ACHN (cell line): Measurements from ENCODE around the gene RBM4B.

Experiments
- DNase-seq: peaks from one replicate; pipeline ENCODE4 v3.0.0-alpha.2; 2015
- in situ Hi-C: cut with HindIII; loops from 2 replicates; pipeline ENCODE4 v1.10.0; 2017; ENCODE audit warnings: low sequenced_read_pairs, low pct_ligation_motif_present, low pct_unique_long_range_greater_than_20kb

RBM4B gene

GRCh38 chr11:66710384-66710930 is 32.8 kb upstream of the RBM4B start:
- DNase-seq: no peak
- in situ Hi-C loops: no loop called here

- in situ Hi-C loops: no loop called here
- DNase-seq: no peak
Observed at GRCh38 chr11:66708701-66709100, 31.0 kb upstream of the RBM4B start.

- DNase-seq: no peak
- in situ Hi-C loops: no loop called here
Observed at GRCh38 chr11:66708094-66708493, 30.4 kb upstream of the RBM4B start.

- in situ Hi-C loops: no loop called here
Observed at GRCh38 chr11:66707486-66707885, 29.8 kb upstream of the RBM4B start.

GRCh38 chr11:66706989-66707388 is 29.3 kb upstream of the RBM4B start:
- no peak for DNase-seq
- in situ Hi-C loops: no loop called here

More at GRCh38 chr11:66707486-66707885, 29.8 kb upstream of the RBM4B start:
- no peak for DNase-seq

- no peak for DNase-seq
- in situ Hi-C loops: no loop called here
Observed at GRCh38 chr11:66705587-66706335, 28.1 kb upstream of the RBM4B start.

GRCh38 chr11:66704659-66705360 is 27.1 kb upstream of the RBM4B start:
- in situ Hi-C loops: no loop called here
- no peak for DNase-seq

- in situ Hi-C loops: no loop called here
Observed at GRCh38 chr11:66701432-66702240, 23.9 kb upstream of the RBM4B start.

GRCh38 chr11:66700742-66701141 is 23.1 kb upstream of the RBM4B start:
- in situ Hi-C loops: no loop called here
- DNase-seq: no peak

More at GRCh38 chr11:66701432-66702240, 23.9 kb upstream of the RBM4B start:
- no peak for DNase-seq

GRCh38 chr11:66700337-66700736 is 22.6 kb upstream of the RBM4B start:
- in situ Hi-C loops: no loop called here
- no peak for DNase-seq

- in situ Hi-C loops: loop anchor here (25.0 kb wide), 1 partner anchor 286 kb away; the partner anchor contains the start of gene NPAS4
- no peak for DNase-seq
Observed at GRCh38 chr11:66698491-66698890, 20.8 kb upstream of the RBM4B start.

GRCh38 chr11:66697988-66698387 is 20.3 kb upstream of the RBM4B start:
- no peak for DNase-seq
- in situ Hi-C loops: loop anchor here (25.0 kb wide), 1 partner anchor 286 kb away; the partner anchor contains the start of gene NPAS4

- DNase-seq: no peak
- in situ Hi-C loops: loop anchor here (25.0 kb wide), 1 partner anchor 284 kb away; the partner anchor contains the start of gene NPAS4
Observed at GRCh38 chr11:66696146-66696545, 18.5 kb upstream of the RBM4B start.

- in situ Hi-C loops: loop anchor here (25.0 kb wide), 1 partner anchor 282 kb away; the partner anchor contains the start of gene NPAS4
- peak; percentile 94 for DNase-seq
Observed at GRCh38 chr11:66694732-66695207, 17.1 kb upstream of the RBM4B start.

GRCh38 chr11:66694056-66694410 is 16.3 kb upstream of the RBM4B start:
- in situ Hi-C loops: loop anchor here (25.0 kb wide), 1 partner anchor 282 kb away; the partner anchor contains the start of gene NPAS4
- no peak for DNase-seq

- in situ Hi-C loops: loop anchor here (25.0 kb wide), 1 partner anchor 281 kb away; the partner anchor contains the start of gene NPAS4
- no peak for DNase-seq
Observed at GRCh38 chr11:66693356-66694055, 15.8 kb upstream of the RBM4B start.

- in situ Hi-C loops: loop anchor here (25.0 kb wide), 1 partner anchor 281 kb away; the partner anchor contains the start of gene NPAS4
- no peak for DNase-seq
Observed at GRCh38 chr11:66692871-66693331, 15.2 kb upstream of the RBM4B start.

- in situ Hi-C loops: loop anchor here (25.0 kb wide), 1 partner anchor 280 kb away; the partner anchor contains the start of gene NPAS4
- DNase-seq: no peak
Observed at GRCh38 chr11:66692446-66692845, 14.8 kb upstream of the RBM4B start.
